HCT116 (cell line): Measurements from ENCODE around the gene ITGB7. TPM values are rescaled to one million over a fixed set of nuclear protein-coding genes. Genes with fewer than 3 reads are reported as not detected.

Source experiments
- ATAC-seq: fragments of 200-7000 bp; cut with Tn5 transposase; 2 replicates; pipeline ENCODE4 v1.9.1; 2020; ENCODE audit warnings: mild to moderate bottlenecking, moderate library complexity
- BruUV-seq: library from RNA; stranded (reverse); fragments of 400-500 nt; replicated peaks from 2 replicates; lab custom pipeline; 2021; lab: Mats Ljungman, UMichigan
- CTCF ChIA-PET: fragments of 300-600 bp; sonication (Branson Sonifier 250); formaldehyde crosslinking; loops from one replicate; lab custom pipeline; 2021; ENCODE audit warnings: antibody characterized with exemption; lab: Charles Lee
- POLR2A ChIA-PET: fragments of 300-600, 350-600 bp; sonication (Branson Sonifier 250); formaldehyde crosslinking; loops from one replicate; lab custom pipeline; 2021; ENCODE audit warnings: antibody characterized with exemption; lab: Charles Lee
- RAD21 ChIA-PET, 2 experiments: fragments of 300-600 bp; sonication (Branson Sonifier 250); formaldehyde crosslinking; loops; one replicate each; lab custom pipeline; 2023; ENCODE audit warnings: low total read pairs in 2 of 2; ENCODE audit not compliant: uncharacterized antibody in 2 of 2, unreplicated experiment in 2 of 2, low non-redundant PET in 1 of 2; lab: Charles Lee
- DNase-seq: peaks from one replicate; pipeline ENCODE4 v3.0.0-alpha.2; 2010; ENCODE audit warnings: low read depth, low spot score
- H2AFZ ChIP-seq: fragments of 200-600 bp; shearing (Covaris generic), sonication (generic); 2 replicates; pipeline ENCODE4 v1.6.1; 2017; ENCODE audit warnings: low read depth, mixed run types, mixed read lengths, antibody characterized with exemption, low read length; ENCODE audit not compliant: poor library complexity, severe bottlenecking
- H3K27ac ChIP-seq: 2 replicates; pipeline ENCODE4 v1.5.1; 2012; ENCODE audit warnings: low read depth, low read length
- H3K27me3 ChIP-seq: fragments of 200-600 bp; sonication (generic); 2 replicates; pipeline ENCODE4 v1.6.1; 2016; ENCODE audit warnings: mixed run types, low read length, mixed read lengths; ENCODE audit not compliant: insufficient read depth
- H3K36me3 ChIP-seq, 2 experiments: fragments of 200-500 bp in 1 of 2; fragments of 200-600 bp in 1 of 2; sonication (Bioruptor generic) in 1 of 2; sonication (generic) in 1 of 2; 2 replicates each; pipeline versions ENCODE4 v1.5.1 to v1.6.1; 2014 to 2016; ENCODE audit warnings: low read length in 2 of 2, inconsistent platforms in 1 of 2, mixed read lengths in 1 of 2, mixed run types in 1 of 2; ENCODE audit not compliant: insufficient read depth in 2 of 2, control insufficient read depth in 1 of 2
- H3K4me1 ChIP-seq, 2 experiments: fragments of 200-600 bp in 1 of 2; sonication (generic) in 1 of 2; 2 replicates each; pipeline versions ENCODE4 v1.5.1 to v1.6.1; 2012 to 2017; ENCODE audit warnings: low read length in 2 of 2, inconsistent platforms in 1 of 2, mild to moderate bottlenecking in 1 of 2, mixed read lengths in 1 of 2, mixed run types in 1 of 2, moderate library complexity in 1 of 2; ENCODE audit not compliant: insufficient read depth in 2 of 2, control insufficient read depth in 1 of 2
- H3K4me2 ChIP-seq: fragments of 200-600 bp; sonication (generic); 2 replicates; pipeline ENCODE4 v1.6.1; 2017; ENCODE audit warnings: mixed run types, low read length, mixed read lengths
- H3K4me3 ChIP-seq, 2 experiments: fragments of 200-600 bp in 1 of 2; sonication (generic) in 1 of 2; replicated peaks in 1 of 2; 2 replicates each; pipeline ENCODE4 v1.5.1; 2011 to 2016; ENCODE audit warnings: low read length in 2 of 2, control low read depth in 1 of 2, low read depth in 1 of 2, mild to moderate bottlenecking in 1 of 2, mixed read lengths in 1 of 2, mixed run types in 1 of 2
- H3K79me2 ChIP-seq: fragments of 200-600 bp; sonication (generic); 2 replicates; pipeline ENCODE4 v1.6.1; 2017; ENCODE audit warnings: mild to moderate bottlenecking, mixed run types, low read length, moderate library complexity, mixed read lengths; ENCODE audit not compliant: insufficient read depth
- H3K9ac ChIP-seq: fragments of 200-600 bp; sonication (generic); 2 replicates; pipeline ENCODE4 v1.6.1; 2016; ENCODE audit warnings: low read length, mixed read lengths
- H3K9me2 ChIP-seq: fragments of 200-600 bp; sonication (generic), shearing (Covaris generic); 2 replicates; pipeline ENCODE4 v1.6.1; 2017; ENCODE audit warnings: mixed run types, mild to moderate bottlenecking, moderate library complexity; ENCODE audit not compliant: insufficient read depth
- H3K9me3 ChIP-seq, 2 experiments: fragments of 200-500 bp in 1 of 2; fragments of 200-600 bp in 1 of 2; sonication (Bioruptor generic) in 1 of 2; sonication (generic) in 1 of 2; 2 replicates each; pipeline ENCODE4 v1.6.1; 2014 to 2017; ENCODE audit warnings: low read length in 2 of 2, mixed read lengths in 2 of 2, inconsistent platforms in 1 of 2, low read depth in 1 of 2, mild to moderate bottlenecking in 1 of 2, mixed run types in 1 of 2, moderate library complexity in 1 of 2; ENCODE audit not compliant: control insufficient read depth in 1 of 2, insufficient read depth in 1 of 2
- H4K20me1 ChIP-seq: fragments of 200-600 bp; sonication (generic), shearing (Covaris generic); 2 replicates; pipeline ENCODE4 v1.6.1; 2017; ENCODE audit warnings: mixed run types, mild to moderate bottlenecking, moderate library complexity; ENCODE audit not compliant: insufficient read depth
- ATF3 ChIP-seq: IDR thresholded peaks from 2 replicates; pipeline ENCODE4 v1.6.1; 2012
- CBX3 ChIP-seq: IDR thresholded peaks from 2 replicates; pipeline ENCODE4 v1.6.1; 2012; ENCODE audit warnings: low read depth
- CEBPB ChIP-seq: IDR thresholded peaks from 2 replicates; pipeline ENCODE4 v1.6.1; 2012; ENCODE audit warnings: low read depth
- EGR1 ChIP-seq: IDR thresholded peaks from 2 replicates; pipeline ENCODE4 v1.6.1; 2012; ENCODE audit warnings: low read depth
- ELF1 ChIP-seq: IDR thresholded peaks from 2 replicates; pipeline ENCODE4 v1.6.1; 2012; ENCODE audit warnings: low read depth, borderline replicate concordance
- EZH2 ChIP-seq: fragments of 200-600 bp; sonication (generic); IDR thresholded peaks from 2 replicates; pipeline ENCODE4 v1.6.1; 2017; ENCODE audit warnings: antibody characterized with exemption, mixed run types
- EZH2phosphoT487 ChIP-seq: fragments of 200-600 bp; IDR thresholded peaks from 2 replicates; pipeline ENCODE4 v1.6.1; 2018; ENCODE audit warnings: antibody characterized with exemption, borderline replicate concordance
- FOSL1 ChIP-seq: IDR thresholded peaks from 2 replicates; pipeline ENCODE4 v1.6.1; 2012; ENCODE audit warnings: low read depth
- MAX ChIP-seq: IDR thresholded peaks from 2 replicates; pipeline ENCODE4 v1.6.1; 2012
- REST ChIP-seq: IDR thresholded peaks from 2 replicates; pipeline ENCODE4 v1.6.1; 2012; ENCODE audit warnings: low read depth
- SIN3A ChIP-seq: IDR thresholded peaks from 2 replicates; pipeline ENCODE4 v1.6.1; 2012; ENCODE audit warnings: low read depth
- SP1 ChIP-seq: IDR thresholded peaks from 2 replicates; pipeline ENCODE4 v1.6.1; 2012; ENCODE audit warnings: low read depth
- SRF ChIP-seq: IDR thresholded peaks from 2 replicates; pipeline ENCODE4 v1.6.1; 2012; ENCODE audit warnings: low read depth
- YY1 ChIP-seq: IDR thresholded peaks from 2 replicates; pipeline ENCODE4 v1.6.1; 2011; ENCODE audit warnings: low read length, low read depth, moderate library complexity, mild to moderate bottlenecking; ENCODE audit not compliant: insufficient replicate concordance; ENCODE audit errors: extremely low read depth
- ZFX ChIP-seq: fragments of 450-650 bp; IDR thresholded peaks from 2 replicates; pipeline ENCODE4 v1.6.1; 2017
- intact Hi-C: fragments of 100-400 bp; cut with micrococcal nuclease; formaldehyde crosslinking; loops from 2 replicates; pipeline ENCODE4 v1.10.0; 2022
- total RNA-seq: library from RNA; stranded (reverse); gene quantifications from one replicate; pipeline ENCODE4 v1.2.1, GENCODE V29; 2021; ENCODE audit not compliant: unreplicated experiment

ITGB7 gene
- total RNA-seq, 1 experiment from 2014 or later: 1.9 TPM

GRCh38 chr12:53195516-53196420, 11.3 kb downstream of the ITGB7 start (continued):
- TF ChIP-seq REST (no peak), CBX3 (no peak), SRF (no peak), MAX (no peak), SIN3A (no peak), ELF1 (no peak), FOSL1 (no peak), EZH2phosphoT487 (no peak), CEBPB (no peak)

GRCh38 chr12:53194973-53195372, 12.1 kb downstream of the ITGB7 start:
- no peak overlapping the region for H3K4me2 ChIP-seq
- TF ChIP-seq CEBPB: no peak
- no peak for TF ChIP-seq EGR1
- TF ChIP-seq EZH2phosphoT487: no peak
- TF ChIP-seq ATF3: no peak
- TF ChIP-seq SP1: no peak
- TF ChIP-seq FOSL1: no peak
- TF ChIP-seq YY1: no peak
- TF ChIP-seq EZH2: no peak
- TF ChIP-seq ZFX: no peak
- no peak overlapping the region for H3K4me3 ChIP-seq
- H3K9me3 ChIP-seq: no peaks in the 10 kb centered on the region
- no TSS peak for BruUV-seq
- no peak overlapping the region for H3K27ac ChIP-seq
- ChIA-PET POLR2A (interaction anchor here (0.9 to 1.0 kb wide), 2 partner anchors 14 to 15 kb away, joined by 3 read pairs; partner anchors contain the start of genes CSAD and ZNF740), RAD21 (no interaction called here), CTCF (interaction anchor here (1.3 to 1.6 kb wide), 4 partner anchors 36 to 133 kb away, joined by 3 to 8 read pairs (median 4); no protein-coding TSS in a partner anchor)
- no peak overlapping the region for H3K9ac ChIP-seq
- H3K27me3 ChIP-seq: no peaks in the 10 kb centered on the region
- intact Hi-C loops: no loop called here
- DNase-seq (no peak), ATAC-seq (no peak)
- no peak overlapping the region for H2AFZ ChIP-seq
- H3K79me2 ChIP-seq: no peaks in the 10 kb centered on the region
- H3K36me3 ChIP-seq: no peaks in the 10 kb centered on the region; a peak in 1 of 4 replicates
- H3K9me2 ChIP-seq: no peaks in the 10 kb centered on the region
- H4K20me1 ChIP-seq: no peaks in the 10 kb centered on the region
- peaks cover 6 to 31% of the 10 kb centered on the region in 2 experiments; a peak in 3 of 4 replicates for H3K4me1 ChIP-seq
